GM18499 (cell line): Measurements from ENCODE around the gene PYHIN1.
"Not testable (repeated sequence)": the region's sequence is repeated elsewhere in the genome, so short reads cannot be mapped to it uniquely, and the experiment has no call there.

ENCODE experiments used
- ATAC-seq: cut with Tn5 transposase; IDR thresholded peaks from one replicate; pipeline ENCODE4 v1.9.1; 2021; ENCODE audit warnings: moderate number of reproducible peaks; ENCODE audit not compliant: insufficient read depth, unreplicated experiment

PYHIN1 gene

GRCh38 chr1:159011001-159011400 is 79.6 kb downstream of the PYHIN1 start:
- not testable (repeated sequence) for ATAC-seq

- no peak for ATAC-seq
These were observed 80.4 kb downstream of the PYHIN1 start for GRCh38 chr1:159011751-159012150.

DNA sequence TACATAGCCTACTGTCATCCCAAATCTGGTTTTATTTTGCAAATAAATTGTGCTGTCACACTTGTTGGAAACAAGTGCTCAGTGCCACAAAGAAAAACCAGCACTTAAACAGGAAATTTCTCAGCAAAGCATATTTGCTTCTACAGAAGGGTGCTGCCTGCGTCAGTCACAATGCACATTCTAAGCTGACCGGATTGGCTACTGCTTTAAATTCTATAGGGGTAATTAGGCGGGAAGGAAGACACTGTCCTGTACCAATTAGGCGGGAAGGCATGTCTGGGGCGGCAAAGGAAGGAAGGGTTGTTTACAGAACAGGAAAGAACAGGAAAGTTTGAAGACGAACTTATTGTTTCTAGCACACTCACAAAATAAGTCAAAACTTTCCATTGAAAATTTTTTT is 81.1 kb downstream of the PYHIN1 start:
- ATAC-seq: no peak

GRCh38 chr1:159014003-159014571 is 82.7 kb downstream of the PYHIN1 start:
- ATAC-seq: no peak

GRCh38 chr1:159014851-159015250 is 83.5 kb downstream of the PYHIN1 start:
- ATAC-seq: no peak

DNA sequence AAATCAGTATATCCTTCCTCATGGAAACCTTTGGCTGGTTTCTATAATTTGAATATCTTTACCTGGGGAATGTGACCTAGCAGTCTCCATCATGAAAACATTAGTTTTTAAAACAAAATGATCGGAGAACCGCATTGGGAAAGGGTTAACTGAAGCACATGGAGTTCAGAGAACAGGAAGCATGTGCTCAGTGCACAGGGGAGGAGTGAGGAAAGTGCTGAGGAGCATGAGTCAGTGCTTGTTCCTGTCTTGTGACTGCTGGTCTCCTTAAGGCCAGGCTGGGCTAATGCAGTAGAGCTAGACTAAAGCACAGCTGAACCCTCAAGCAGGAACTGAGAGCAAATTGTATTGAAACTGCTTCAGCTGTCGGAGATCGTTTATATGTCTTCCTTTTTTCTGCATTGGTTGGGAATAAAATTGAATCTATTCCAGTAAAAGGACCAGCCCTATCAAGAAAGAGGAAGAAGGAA is 84.1 kb downstream of the PYHIN1 start:
- ATAC-seq: peak; percentile 80

DNA sequence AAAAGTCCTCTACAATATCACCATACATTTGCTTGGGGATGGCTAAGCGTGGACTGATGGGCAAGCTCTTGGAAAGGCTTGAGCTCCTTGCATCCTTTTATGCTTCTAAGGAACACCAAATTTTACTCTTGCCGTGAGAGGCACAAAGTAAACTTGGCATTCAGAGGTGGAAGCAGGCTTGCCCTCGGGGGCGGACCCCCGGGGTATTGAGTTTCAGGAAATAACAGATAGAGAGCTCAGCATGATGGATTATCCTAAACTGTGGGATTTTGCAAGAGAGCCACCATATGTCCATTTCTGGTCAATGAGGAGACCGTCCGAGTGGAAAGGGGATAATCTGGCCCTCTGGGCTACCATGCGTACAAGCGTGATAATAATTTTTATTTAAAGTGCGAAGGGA is 92.4 kb downstream of the PYHIN1 start:
- no peak for ATAC-seq

- no peak for ATAC-seq
These were observed 93.7 kb downstream of the PYHIN1 start for GRCh38 chr1:159025043-159025442.
